Stimulated activated CD8-positive, alpha-beta memory T cell treated with anti-CD3 and anti-CD28 coated beads, Interleukin-12 subunit alpha, Interleukin-12 subunit beta, amount 100 ng/mL, for 1 hour (primary cell): ENCODE results near the gene PIEZO2.

ENCODE experiments used
- DNase-seq: peaks from one replicate; pipeline ENCODE4 v3.0.0-alpha.2; 2020; ENCODE audit warnings: low read depth

Gene PIEZO2

GRCh38 chr18:10843565-10843964, 305.8 kb downstream of the PIEZO2 start:
- DNase-seq: no peak

DNA sequence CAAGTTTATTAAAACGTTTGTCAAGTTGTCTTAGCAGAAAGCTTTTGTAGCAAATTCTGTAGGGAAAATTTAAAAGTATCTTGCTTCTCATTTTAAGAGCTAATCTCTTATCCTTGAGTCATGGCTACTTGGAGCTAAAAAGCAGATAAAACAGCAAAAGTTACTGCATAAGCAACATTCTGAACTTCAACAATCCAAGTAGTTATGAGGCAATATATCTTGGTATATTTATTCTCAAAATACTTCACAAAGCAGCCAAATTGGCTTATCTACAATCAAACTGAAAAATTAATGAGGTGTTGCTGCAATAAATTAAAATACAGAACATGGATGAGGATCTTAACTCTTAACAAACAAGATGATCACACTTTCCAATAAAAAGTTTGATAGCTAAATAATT, 306.5 kb downstream of the PIEZO2 start:
- DNase-seq: no peak

DNA sequence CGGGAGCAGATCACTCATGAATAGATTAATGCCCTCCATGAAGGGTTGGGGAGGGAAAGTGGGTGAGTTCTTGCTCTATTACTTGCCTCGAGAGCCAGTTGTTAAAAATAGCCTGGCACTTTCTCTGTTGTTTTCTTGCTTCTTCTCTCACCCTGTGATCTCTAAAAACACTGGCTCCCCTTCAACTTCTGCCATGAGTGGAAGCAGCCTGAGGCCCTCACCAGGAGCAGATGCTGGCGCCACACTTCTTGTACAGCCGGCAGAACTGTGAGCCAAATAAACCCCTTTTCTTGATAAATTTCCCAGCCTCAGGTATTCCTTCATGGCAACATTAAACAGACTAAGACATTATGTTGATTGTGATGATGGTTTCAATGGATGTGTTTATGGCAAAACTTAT, 307.0 kb downstream of the PIEZO2 start:
- no peak for DNase-seq

GRCh38 chr18:10841203-10841602, 308.2 kb downstream of the PIEZO2 start:
- DNase-seq: no peak

DNA sequence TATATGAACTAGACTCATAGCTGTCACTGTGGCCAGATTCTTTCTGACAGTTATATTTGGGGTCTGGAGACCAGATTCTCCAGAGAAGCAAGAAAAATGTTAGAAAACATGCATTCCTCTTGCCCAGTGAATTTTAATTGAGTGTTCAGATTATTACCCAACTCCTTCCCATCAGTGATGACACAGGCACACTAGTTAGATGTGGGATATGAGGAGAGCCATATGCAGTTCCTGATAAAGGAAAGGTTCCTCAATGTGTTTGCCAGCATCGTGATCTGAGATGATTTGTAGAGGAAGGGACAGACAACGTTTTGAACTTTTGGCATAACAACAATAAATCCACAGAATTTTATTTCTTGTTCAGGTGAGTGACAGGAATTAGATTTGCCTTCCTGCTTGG, 308.6 kb downstream of the PIEZO2 start:
- DNase-seq: no peak

- no peak for DNase-seq
These were observed 309.9 kb downstream of the PIEZO2 start for GRCh38 chr18:10839421-10839820.

DNA sequence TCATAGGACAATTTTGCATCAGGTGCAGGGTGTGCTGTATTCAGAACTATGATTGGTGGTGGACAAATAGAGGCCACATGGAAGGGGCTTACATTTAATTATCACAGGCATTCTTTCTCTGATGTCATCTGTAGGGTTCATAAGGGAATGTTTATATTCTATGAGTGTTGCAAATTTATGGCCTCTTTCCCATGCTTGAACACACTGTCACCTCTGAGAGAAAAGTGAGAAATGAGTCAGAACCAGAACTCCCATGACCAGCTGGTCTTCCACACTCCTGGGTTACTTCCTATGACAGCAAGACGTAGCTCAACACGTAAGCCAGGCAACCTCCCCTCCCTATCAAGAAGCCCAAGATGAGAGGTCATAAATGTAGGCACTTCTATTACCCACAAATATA, 310.8 kb downstream of the PIEZO2 start:
- no peak for DNase-seq

DNA sequence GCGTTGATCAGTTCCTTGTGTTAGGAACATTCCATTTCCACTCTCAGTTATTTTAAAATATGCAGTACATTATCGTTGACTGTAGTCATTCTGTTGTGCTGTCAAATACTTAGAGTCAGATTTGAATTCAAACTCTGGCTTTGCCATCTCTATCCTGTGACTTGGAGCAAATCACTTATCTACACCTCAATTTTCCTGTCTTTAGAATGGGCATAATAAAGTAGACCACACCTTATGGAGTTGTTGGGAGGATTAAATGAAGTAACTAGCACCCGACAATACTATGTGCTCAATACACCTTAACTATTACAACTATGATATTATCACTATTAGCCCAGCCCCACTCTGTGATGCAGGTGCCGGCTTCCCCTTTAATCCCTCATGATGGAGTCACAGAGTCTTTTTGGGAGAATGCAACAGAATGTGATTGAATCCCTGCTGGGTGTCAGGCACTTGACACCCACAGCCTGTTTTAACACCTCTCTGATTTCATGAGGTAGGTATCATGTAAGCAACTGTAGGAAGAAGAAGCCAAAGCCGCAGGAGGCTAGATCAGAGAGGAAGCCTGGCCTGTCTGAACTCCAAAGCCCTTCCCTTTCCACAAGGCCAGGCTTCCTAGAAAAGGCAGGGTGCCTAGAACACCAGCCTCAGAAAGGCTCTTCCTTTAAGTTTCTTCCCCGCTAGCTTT, 315.1 kb downstream of the PIEZO2 start:
- DNase-seq: no peak

GRCh38 chr18:10833656-10834055, 315.7 kb downstream of the PIEZO2 start:
- no peak for DNase-seq

DNA sequence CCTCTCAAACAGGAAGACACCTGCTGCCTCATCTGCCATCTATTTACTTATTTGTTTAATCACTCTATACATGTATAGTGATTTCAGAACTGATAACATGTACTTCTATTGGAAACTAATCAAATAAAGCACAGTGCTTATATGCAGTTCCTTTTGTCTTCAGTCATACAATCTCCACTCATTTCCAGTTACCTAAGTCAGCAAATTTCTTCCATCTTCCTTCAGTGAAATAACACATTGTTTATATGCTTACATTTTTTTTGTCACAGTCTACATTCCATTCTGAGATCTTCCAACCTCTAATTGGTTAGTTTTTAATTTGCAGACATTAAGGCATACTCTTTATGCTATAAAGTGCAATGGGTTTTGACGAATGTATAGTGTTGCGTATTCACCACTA, 323.0 kb downstream of the PIEZO2 start:
- no peak for DNase-seq

GRCh38 chr18:10822456-10822855, 326.9 kb downstream of the PIEZO2 start:
- DNase-seq: no peak

GRCh38 chr18:10820681-10821080, 328.7 kb downstream of the PIEZO2 start:
- no peak for DNase-seq

DNA sequence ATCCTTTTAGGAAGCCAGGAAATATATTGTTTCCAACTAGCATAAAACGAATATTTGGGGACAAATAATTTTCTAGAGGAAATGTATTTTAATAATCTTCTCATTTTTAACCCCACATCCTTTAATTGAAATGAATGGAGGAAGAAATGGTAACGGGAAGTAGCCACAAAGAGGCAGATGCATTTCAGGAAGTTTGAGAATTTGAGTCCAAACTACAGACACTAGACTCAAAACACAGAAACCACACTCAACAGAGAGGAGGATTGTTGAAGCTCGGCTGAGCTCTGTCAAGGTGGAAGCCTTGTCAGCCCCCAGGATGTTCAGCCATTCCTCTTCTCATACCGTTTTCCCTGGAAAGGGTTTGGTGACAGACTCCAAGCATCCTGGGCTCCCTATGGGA, 335.0 kb downstream of the PIEZO2 start:
- no peak for DNase-seq

- no peak for DNase-seq
These were observed 343.7 kb downstream of the PIEZO2 start for GRCh38 chr18:10805587-10806118.

DNA sequence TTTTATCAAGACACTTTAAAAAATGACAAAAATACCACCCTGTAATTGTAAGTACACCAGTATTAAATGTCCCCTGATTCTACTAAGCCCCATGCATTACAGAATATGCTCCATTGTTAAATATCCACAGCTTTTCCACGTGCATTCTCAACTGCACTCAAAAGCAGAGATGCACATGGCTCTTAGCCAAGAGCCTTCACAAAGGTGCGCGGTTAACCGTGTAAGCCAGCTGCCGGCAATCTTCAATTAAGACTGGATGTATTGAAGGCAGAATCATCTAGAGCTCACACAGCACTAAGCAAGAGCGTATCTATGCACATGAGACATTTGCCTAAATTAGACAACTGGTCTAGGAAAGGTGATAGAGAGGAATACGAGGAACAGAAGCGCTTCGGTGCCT, 345.2 kb downstream of the PIEZO2 start:
- no peak for DNase-seq

DNA sequence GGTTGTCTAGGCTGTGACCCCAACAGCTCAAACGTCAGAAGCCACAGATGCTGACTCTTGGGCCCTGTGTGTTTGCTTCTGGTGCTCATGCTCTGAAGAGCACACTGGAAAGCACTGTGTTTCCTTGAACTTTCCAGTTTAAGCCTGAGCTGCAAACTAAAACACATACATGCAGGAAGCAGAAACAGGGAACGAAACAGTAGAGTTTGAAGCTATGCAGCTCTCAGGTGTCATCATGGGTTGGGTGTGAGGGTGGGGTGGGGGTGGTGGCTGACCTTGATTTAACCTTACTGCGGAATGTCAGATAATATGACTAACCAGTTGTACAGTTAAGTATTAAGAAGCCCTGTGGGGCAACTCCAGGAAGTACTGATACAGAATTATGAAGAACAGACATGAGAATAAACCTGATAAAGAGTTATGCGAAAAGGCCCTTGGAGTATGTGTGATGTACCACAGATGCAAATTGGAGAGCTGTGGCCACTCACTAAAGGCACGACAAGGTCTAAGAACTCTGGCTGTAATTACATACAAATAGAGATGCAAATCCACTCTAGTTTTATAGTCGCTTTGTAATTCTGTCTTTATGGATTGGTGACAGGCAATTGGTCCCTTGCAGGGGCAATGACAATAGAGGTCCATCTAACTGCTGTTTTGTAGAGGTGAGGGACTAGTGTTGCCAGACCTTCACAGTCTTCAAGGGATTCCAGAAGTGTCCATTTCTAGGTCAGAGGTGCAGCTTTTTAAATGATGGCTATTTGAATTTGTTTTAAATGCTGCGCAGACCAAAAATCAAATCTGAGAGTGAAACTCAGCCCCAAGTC, 350.4 kb downstream of the PIEZO2 start:
- no peak for DNase-seq

- no peak for DNase-seq
These were observed 351.5 kb downstream of the PIEZO2 start for GRCh38 chr18:10797896-10798295.

- DNase-seq: no peak
These were observed 354.6 kb downstream of the PIEZO2 start for GRCh38 chr18:10794771-10795170.

DNA sequence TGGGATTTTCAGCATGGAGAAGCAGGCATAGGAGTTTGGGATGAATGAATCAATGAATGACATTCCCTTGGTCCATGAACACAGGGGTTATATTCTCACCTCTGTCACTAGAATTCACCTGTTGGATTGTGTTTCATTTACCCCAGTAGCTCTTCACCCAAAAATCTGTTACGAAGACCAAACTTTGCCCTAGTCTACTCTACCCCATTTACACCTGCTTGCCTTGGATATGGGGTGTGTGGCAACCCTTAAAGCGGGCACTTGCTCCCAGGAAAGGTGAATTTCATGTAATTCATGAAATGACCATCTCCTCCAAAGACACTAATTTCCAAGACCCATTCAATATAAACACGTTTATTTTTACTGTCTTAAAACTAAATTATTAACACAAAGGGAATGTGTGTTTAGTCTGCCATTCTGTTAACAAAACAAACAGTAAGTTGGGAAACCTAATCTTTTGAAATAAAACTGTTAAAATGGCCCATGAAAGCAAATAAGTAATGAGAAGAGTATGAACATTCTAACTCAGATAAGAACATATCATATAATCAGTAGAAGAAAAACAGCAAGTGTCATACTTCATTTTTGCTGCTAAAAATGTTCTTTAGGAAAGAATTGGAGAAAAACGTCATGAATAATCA, 355.5 kb downstream of the PIEZO2 start:
- DNase-seq: no peak

DNA sequence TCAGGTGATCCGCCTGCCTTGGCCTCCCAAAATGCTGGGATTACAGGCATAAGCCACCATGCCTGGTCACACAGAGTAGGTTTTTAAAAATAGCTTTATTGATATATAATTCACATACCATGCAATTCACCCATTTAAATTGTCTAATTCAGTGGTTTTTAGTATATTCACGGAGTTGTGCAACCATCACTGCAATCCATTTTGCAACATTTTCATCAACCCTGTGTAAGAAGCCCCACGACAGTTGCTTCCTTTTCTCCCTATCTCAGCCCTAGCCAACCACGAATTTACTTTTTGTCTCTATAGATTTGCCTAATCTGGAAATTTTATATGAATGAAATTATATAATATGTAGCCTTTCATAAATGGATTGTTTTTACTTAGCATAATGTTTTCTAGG, 357.2 kb downstream of the PIEZO2 start:
- no peak for DNase-seq

DNA sequence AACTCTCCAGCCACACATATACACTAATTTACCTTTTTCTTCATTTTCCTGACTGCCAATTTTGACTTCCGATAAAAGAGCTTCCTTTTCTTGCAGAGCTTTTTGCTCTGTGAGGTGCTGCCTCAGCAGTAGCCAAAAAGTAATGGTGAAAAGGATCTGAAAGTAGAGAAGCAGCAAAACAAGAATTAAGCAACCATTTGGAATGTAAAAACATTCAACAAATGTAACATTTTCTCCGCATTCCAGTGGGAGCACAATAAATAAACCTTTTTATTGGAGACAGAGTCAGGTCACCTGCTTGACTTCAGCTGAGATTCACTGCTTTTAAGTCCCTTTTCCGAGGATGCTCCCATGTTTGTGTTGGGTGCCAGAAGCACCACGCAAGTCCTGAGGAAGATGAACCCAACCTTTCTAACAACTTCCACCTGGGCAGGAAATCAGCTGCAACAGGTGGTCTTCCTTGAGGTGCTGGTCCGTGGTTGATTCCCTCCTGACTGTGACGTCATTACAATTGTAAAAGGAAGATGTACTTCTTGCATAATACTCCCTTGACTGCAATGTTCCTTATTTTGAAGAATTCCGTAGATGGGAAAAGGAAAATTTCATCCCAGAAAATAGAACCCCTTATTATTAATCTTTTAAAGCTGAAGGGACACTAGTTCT, 358.1 kb downstream of the PIEZO2 start:
- DNase-seq: no peak

DNA sequence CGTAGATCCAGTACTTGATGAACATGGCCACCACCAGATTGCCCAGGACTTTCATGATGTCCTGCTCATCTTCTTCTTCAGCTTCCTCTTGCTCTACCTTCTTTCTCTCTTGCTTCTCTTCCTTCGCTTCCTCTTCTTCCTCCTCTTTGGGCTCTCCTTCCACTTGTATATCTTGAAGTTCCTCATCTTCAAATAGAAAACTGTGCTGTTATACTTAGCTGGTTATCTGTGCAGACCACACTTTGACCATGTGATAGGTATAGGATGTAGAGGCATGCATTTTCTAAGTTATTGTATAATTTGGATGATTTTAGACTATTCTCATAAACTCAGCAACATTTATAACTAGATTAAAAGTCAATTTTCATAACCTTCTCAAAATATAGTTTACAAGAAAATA, 360.2 kb downstream of the PIEZO2 start:
- no peak for DNase-seq
